Mesendoderm (in vitro differentiated cells): ENCODE data around the gene MARS1.
"Not testable (repeated sequence)": the region's sequence is repeated elsewhere in the genome, so short reads cannot be mapped to it uniquely, and the experiment has no call there.

Source experiments
- DNase-seq: peaks from one replicate; pipeline ENCODE4 v3.0.0; 2013
- H2AK5ac ChIP-seq: 2 replicates; pipeline ENCODE4 v1.6.1; 2013; ENCODE audit warnings: low read length, inconsistent platforms
- H2BK120ac ChIP-seq: 2 replicates; pipeline ENCODE4 v1.6.1; 2013; ENCODE audit warnings: low read depth, mild to moderate bottlenecking, low read length, moderate library complexity, mixed read lengths
- H2BK15ac ChIP-seq: replicated peaks from 2 replicates; pipeline ENCODE4 v1.6.1; 2013; ENCODE audit warnings: low read depth, mild to moderate bottlenecking, moderate library complexity
- H2BK5ac ChIP-seq: 2 replicates; pipeline ENCODE4 v1.6.1; 2013; ENCODE audit warnings: low read length, inconsistent platforms
- H3K18ac ChIP-seq: 2 replicates; pipeline ENCODE4 v1.6.1; 2013; ENCODE audit warnings: mild to moderate bottlenecking, low read length, mixed read lengths
- H3K23ac ChIP-seq: one replicate; pipeline ENCODE4 v1.6.1; 2013; ENCODE audit warnings: low read length
- H3K27ac ChIP-seq: 2 replicates; pipeline ENCODE4 v1.5.1; 2013; ENCODE audit warnings: low read depth, mild to moderate bottlenecking, inconsistent platforms, low read length, moderate library complexity
- H3K27me3 ChIP-seq: 2 replicates; pipeline ENCODE4 v1.6.1; 2013; ENCODE audit warnings: low read length, control low read depth, mild to moderate bottlenecking, inconsistent platforms; ENCODE audit not compliant: insufficient read depth, poor library complexity
- H3K36me3 ChIP-seq: 2 replicates; pipeline ENCODE4 v1.6.1; 2013; ENCODE audit warnings: low read length, inconsistent platforms; ENCODE audit not compliant: control insufficient read depth, insufficient read depth
- H3K4ac ChIP-seq: one replicate; pipeline ENCODE4 v1.6.1; 2013; ENCODE audit warnings: low read depth, mild to moderate bottlenecking, low read length, moderate library complexity
- H3K4me1 ChIP-seq: 2 replicates; pipeline ENCODE4 v1.6.1; 2013; ENCODE audit warnings: low read depth, low read length, inconsistent platforms; ENCODE audit not compliant: control insufficient read depth
- H3K4me2 ChIP-seq: 2 replicates; pipeline ENCODE4 v1.6.1; 2013; ENCODE audit warnings: low read length
- H3K4me3 ChIP-seq: 2 replicates; pipeline ENCODE4 v1.5.1; 2013; ENCODE audit warnings: mild to moderate bottlenecking, low read length
- H3K56ac ChIP-seq: one replicate; pipeline ENCODE4 v1.6.1; 2013; ENCODE audit warnings: low read length
- H3K79me1 ChIP-seq: 2 replicates; pipeline ENCODE4 v1.6.1; 2013; ENCODE audit warnings: low read length, inconsistent platforms
- H3K79me2 ChIP-seq: 2 replicates; pipeline ENCODE4 v1.6.1; 2013; ENCODE audit warnings: mild to moderate bottlenecking, low read length; ENCODE audit not compliant: control insufficient read depth, insufficient read depth
- H3K9ac ChIP-seq: 2 replicates; pipeline ENCODE4 v1.6.1; 2013; ENCODE audit warnings: low read length, inconsistent platforms
- H4K5ac ChIP-seq: one replicate; pipeline ENCODE4 v1.6.1; 2013; ENCODE audit warnings: low read length
- H4K8ac ChIP-seq: one replicate; pipeline ENCODE4 v1.6.1; 2013; ENCODE audit warnings: low read depth, mild to moderate bottlenecking, control low read depth, low read length, moderate library complexity
- WGBS: extraction: QIAGEN DNeasy Blood & Tissue Kit; methylation state at CpG from one replicate; pipeline ENCODE4 v1.1.7; 2013; ENCODE audit warnings: low lambda C conversion rate, missing lambda C conversion rate; ENCODE audit not compliant: insufficient coverage; ENCODE audit errors: extremely low coverage; 5-methylcytosine and 5-hydroxymethylcytosine counted together

Gene MARS1

DNA sequence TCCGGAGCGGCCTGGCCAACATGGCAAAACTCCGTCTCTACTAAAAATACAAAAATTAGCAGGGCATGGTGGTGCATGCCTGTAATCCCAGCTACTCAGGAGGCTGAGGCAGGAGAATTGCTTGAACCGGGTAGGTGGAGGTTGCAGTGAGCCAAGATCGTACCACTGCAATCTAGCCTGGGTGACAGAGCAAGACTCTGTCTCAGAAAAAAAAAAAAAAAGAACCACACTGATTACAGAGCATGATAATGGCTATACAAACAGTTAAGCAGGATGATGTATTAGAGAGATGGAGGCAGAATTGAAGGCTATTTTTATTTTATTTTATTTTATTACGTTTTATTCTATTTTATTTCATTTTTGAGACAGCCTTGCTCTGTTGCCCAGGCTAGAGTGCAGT lies 43.5 kb upstream of the MARS1 start:
- not testable (repeated sequence) for DNase-seq, H2AK5ac ChIP-seq, H3K79me2 ChIP-seq, H3K4me3 ChIP-seq, H3K23ac ChIP-seq, H4K8ac ChIP-seq, H3K4ac ChIP-seq, H3K27ac ChIP-seq, H3K4me1 ChIP-seq, H3K9ac ChIP-seq, H3K4me2 ChIP-seq, H4K5ac ChIP-seq, H3K79me1 ChIP-seq, H2BK120ac ChIP-seq, H2BK15ac ChIP-seq, H3K27me3 ChIP-seq, H3K56ac ChIP-seq, H3K18ac ChIP-seq, H3K36me3 ChIP-seq, H2BK5ac ChIP-seq
- no CpG with 5 or more reads among the region's 6 CpGs for WGBS

- no peak overlapping the region for H3K23ac ChIP-seq
- H4K5ac ChIP-seq: no peak overlapping the region
- no peak overlapping the region for H2BK5ac ChIP-seq
- no peak overlapping the region for H2BK15ac ChIP-seq
- no peak overlapping the region for H3K27ac ChIP-seq
- H2AK5ac ChIP-seq: no peak overlapping the region
- H3K4me1 ChIP-seq: no peaks in the 10 kb centered on the region
- H3K4ac ChIP-seq: no peak overlapping the region
- H2BK120ac ChIP-seq: no peak overlapping the region
- no peak overlapping the region for H4K8ac ChIP-seq
- H3K56ac ChIP-seq: no peak overlapping the region
- no peaks in the 10 kb centered on the region for H3K79me1 ChIP-seq
- WGBS: no CpG with 5 or more reads among the region's 5 CpGs
- no peak overlapping the region for H3K4me3 ChIP-seq
- no peaks in the 10 kb centered on the region for H3K79me2 ChIP-seq
- no peak overlapping the region for H3K9ac ChIP-seq
- no peak overlapping the region for H3K18ac ChIP-seq
- H3K4me2 ChIP-seq: no peak overlapping the region
- DNase-seq: no peak
- no peaks in the 10 kb centered on the region for H3K36me3 ChIP-seq
- H3K27me3 ChIP-seq: no peaks in the 10 kb centered on the region
These were observed 43.1 kb upstream of the MARS1 start for GRCh38 chr12:57444744-57445143.

- H3K56ac ChIP-seq: no peak overlapping the region
- H3K27ac ChIP-seq: no peak overlapping the region
- H3K79me2 ChIP-seq: no peaks in the 10 kb centered on the region
- no peak overlapping the region for H3K4ac ChIP-seq
- H3K4me2 ChIP-seq: no peak overlapping the region
- no peak overlapping the region for H3K18ac ChIP-seq
- H3K27me3 ChIP-seq: no peaks in the 10 kb centered on the region
- no peak overlapping the region for H3K23ac ChIP-seq
- H4K8ac ChIP-seq: no peak overlapping the region
- no peak overlapping the region for H2BK5ac ChIP-seq
- H2BK15ac ChIP-seq: no peak overlapping the region
- no CpG with 5 or more reads among the region's 6 CpGs for WGBS
- H2AK5ac ChIP-seq: no peak overlapping the region
- no peaks in the 10 kb centered on the region for H3K4me1 ChIP-seq
- no peak overlapping the region for H3K4me3 ChIP-seq
- H2BK120ac ChIP-seq: no peak overlapping the region
- H3K79me1 ChIP-seq: no peaks in the 10 kb centered on the region
- H3K9ac ChIP-seq: no peak overlapping the region
- no peak for DNase-seq
- no peaks in the 10 kb centered on the region for H3K36me3 ChIP-seq
- no peak overlapping the region for H4K5ac ChIP-seq
These were observed 41.4 kb upstream of the MARS1 start for GRCh38 chr12:57446292-57446960.

- H3K56ac ChIP-seq: no peak overlapping the region
- no peak overlapping the region for H3K23ac ChIP-seq
- no peak overlapping the region for H3K9ac ChIP-seq
- no peak overlapping the region for H3K27ac ChIP-seq
- no CpG with 5 or more reads among the region's 2 CpGs for WGBS
- peaks cover 1% of the 10 kb centered on the region for H3K4me1 ChIP-seq
- H2BK15ac ChIP-seq: no peak overlapping the region
- no peak for DNase-seq
- no peaks in the 10 kb centered on the region for H3K79me2 ChIP-seq
- no peak overlapping the region for H3K4ac ChIP-seq
- H2BK5ac ChIP-seq: no peak overlapping the region
- no peaks in the 10 kb centered on the region for H3K79me1 ChIP-seq
- H3K4me3 ChIP-seq: no peak overlapping the region
- no peak overlapping the region for H3K18ac ChIP-seq
- H4K5ac ChIP-seq: no peak overlapping the region
- no peak overlapping the region for H2AK5ac ChIP-seq
- H3K27me3 ChIP-seq: no peaks in the 10 kb centered on the region
- no peak overlapping the region for H4K8ac ChIP-seq
- no peak overlapping the region for H2BK120ac ChIP-seq
- no peaks in the 10 kb centered on the region for H3K36me3 ChIP-seq
- no peak overlapping the region for H3K4me2 ChIP-seq
These were observed 39.2 kb upstream of the MARS1 start for GRCh38 chr12:57448669-57449068.

- Histone ChIP-seq H3K27ac (no peak overlapping the region), H3K18ac (no peak overlapping the region), H3K4me2 (no peak overlapping the region), H4K5ac (no peak overlapping the region), H3K4ac (no peak overlapping the region), H3K27me3 (no peaks in the 10 kb centered on the region), H3K4me1 (peaks cover 1% of the 10 kb centered on the region), H3K79me2 (no peaks in the 10 kb centered on the region), H3K36me3 (no peaks in the 10 kb centered on the region), H2BK5ac (no peak overlapping the region), H3K79me1 (no peaks in the 10 kb centered on the region), H3K23ac (no peak overlapping the region), H2BK15ac (no peak overlapping the region), H3K4me3 (no peak overlapping the region), H2AK5ac (no peak overlapping the region), H3K56ac (no peak overlapping the region), H4K8ac (no peak overlapping the region), H2BK120ac (no peak overlapping the region), H3K9ac (no peak overlapping the region)
- no peak for DNase-seq
- WGBS: no CpG with 5 or more reads among the region's 7 CpGs
These were observed 38.5 kb upstream of the MARS1 start for GRCh38 chr12:57449375-57449774.

DNA sequence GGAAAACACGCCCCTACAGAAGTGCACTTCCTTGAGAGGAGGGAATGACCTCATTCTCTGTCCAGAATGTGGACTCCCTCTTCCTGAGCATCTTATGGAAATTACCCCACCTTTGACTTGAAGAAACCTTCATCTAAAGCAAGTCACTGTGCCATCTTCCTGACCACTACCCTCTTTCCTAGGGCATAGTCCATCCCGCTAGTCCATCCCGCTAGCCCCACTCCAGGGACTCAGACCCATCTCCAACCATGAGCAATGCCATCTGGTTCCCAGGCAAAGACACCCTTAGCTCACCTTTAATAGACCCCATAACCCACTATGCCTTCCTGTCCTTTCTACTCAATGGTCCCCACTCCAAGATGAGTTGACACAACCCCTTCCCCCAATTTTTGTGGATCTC lies 37.8 kb upstream of the MARS1 start:
- Histone ChIP-seq H3K9ac (no peak overlapping the region), H3K27ac (no peak overlapping the region), H2BK120ac (no peak overlapping the region), H3K27me3 (no peaks in the 10 kb centered on the region), H3K79me2 (no peaks in the 10 kb centered on the region), H4K8ac (no peak overlapping the region), H3K36me3 (no peaks in the 10 kb centered on the region), H3K18ac (no peak overlapping the region), H3K56ac (no peak overlapping the region), H4K5ac (no peak overlapping the region), H3K4me1 (peaks cover 4% of the 10 kb centered on the region), H3K79me1 (no peaks in the 10 kb centered on the region), H2BK15ac (no peak overlapping the region), H3K4me2 (no peak overlapping the region), H3K4ac (no peak overlapping the region), H2BK5ac (no peak overlapping the region), H3K4me3 (no peak overlapping the region), H2AK5ac (no peak overlapping the region), H3K23ac (no peak overlapping the region)
- no CpG with 5 or more reads among the region's 3 CpGs for WGBS
- DNase-seq: no peak
